IMR-90 (cell line): ENCODE measurements around the gene AQP12A. TPM values are rescaled to one million over a fixed set of nuclear protein-coding genes. Genes with fewer than 3 reads are reported as not detected.

ENCODE experiments used
- ATAC-seq: fragments of 200-7000 bp; cut with Tn5 transposase; 2 replicates; pipeline ENCODE4 v1.9.1; 2020; ENCODE audit warnings: low read depth, mild to moderate bottlenecking, moderate library complexity
- BruUV-seq: library from RNA; stranded (reverse); fragments of 400-500 nt; replicated peaks from 2 replicates; lab custom pipeline; 2021; lab: Mats Ljungman, UMichigan
- CTCF ChIA-PET: fragments of 300-600 bp; formaldehyde crosslinking; extraction: SDS; loops from one replicate; lab custom pipeline; 2021; ENCODE audit warnings: antibody characterized with exemption; lab: Yijun Ruan, JAX
- POLR2A ChIA-PET: fragments of 300-600 bp; sonication (Branson Sonifier 250); formaldehyde crosslinking; loops from one replicate; lab custom pipeline; 2022; ENCODE audit warnings: antibody characterized with exemption; ENCODE audit not compliant: unreplicated experiment; lab: Charles Lee
- DNase-seq: peaks from one replicate; pipeline ENCODE4 v3.0.0; 2013
- H2AFZ ChIP-seq: replicated peaks from 2 replicates; pipeline ENCODE3; 2013; ENCODE audit warnings: low read length, mild to moderate bottlenecking; ENCODE audit not compliant: poor library complexity
- H2AK5ac ChIP-seq: 2 replicates; pipeline ENCODE4 v1.6.1; 2013; ENCODE audit warnings: low read depth, low read length, inconsistent platforms
- H2AK9ac ChIP-seq: replicated peaks from 2 replicates; pipeline ENCODE3; 2013; ENCODE audit warnings: mild to moderate bottlenecking, low read depth, low read length, moderate library complexity; ENCODE audit not compliant: poor library complexity
- H2BK120ac ChIP-seq: 2 replicates; pipeline ENCODE4 v1.6.1; 2013; ENCODE audit warnings: low read depth, low read length, inconsistent platforms
- H2BK15ac ChIP-seq: 3 replicates; pipeline ENCODE4 v1.6.1; 2013; ENCODE audit warnings: low read depth, low read length, inconsistent platforms
- H2BK20ac ChIP-seq: 2 replicates; pipeline ENCODE4 v1.6.1; 2013; ENCODE audit warnings: low read depth, mild to moderate bottlenecking, inconsistent platforms, low read length, moderate library complexity
- H2BK5ac ChIP-seq: 2 replicates; pipeline ENCODE4 v1.6.1; 2013; ENCODE audit warnings: mild to moderate bottlenecking, low read depth, low read length, inconsistent platforms; ENCODE audit not compliant: poor library complexity, severe bottlenecking
- H3K14ac ChIP-seq: replicated peaks from 2 replicates; pipeline ENCODE4 v1.6.1; 2013; ENCODE audit warnings: low read depth, low read length, inconsistent platforms
- H3K18ac ChIP-seq: 2 replicates; pipeline ENCODE4 v1.6.1; 2013; ENCODE audit warnings: low read depth, low read length, control low read depth
- H3K23ac ChIP-seq: 2 replicates; pipeline ENCODE4 v1.6.1; 2013; ENCODE audit warnings: low read depth, low read length, inconsistent platforms
- H3K27ac ChIP-seq: 2 replicates; pipeline ENCODE4 v1.5.1; 2013; ENCODE audit warnings: mild to moderate bottlenecking, control low read depth, low read length; ENCODE audit not compliant: insufficient read depth
- H3K27me3 ChIP-seq: 2 replicates; pipeline ENCODE4 v1.6.1; 2013; ENCODE audit warnings: low read length; ENCODE audit not compliant: control insufficient read depth, insufficient read depth
- H3K36me3 ChIP-seq: 2 replicates; pipeline ENCODE4 v1.6.1; 2013; ENCODE audit warnings: low read length, mixed read lengths; ENCODE audit not compliant: control insufficient read depth, insufficient read depth
- H3K4ac ChIP-seq: 2 replicates; pipeline ENCODE4 v1.6.1; 2013; ENCODE audit warnings: low read depth, low read length, inconsistent platforms
- H3K4me1 ChIP-seq: 2 replicates; pipeline ENCODE4 v1.6.1; 2013; ENCODE audit warnings: low read length, mixed read lengths; ENCODE audit not compliant: control insufficient read depth, insufficient read depth
- H3K4me2 ChIP-seq: 2 replicates; pipeline ENCODE4 v1.6.1; 2013; ENCODE audit warnings: low read depth, mild to moderate bottlenecking, control low read depth, low read length, moderate library complexity
- H3K4me3 ChIP-seq: 2 replicates; pipeline ENCODE4 v1.5.1; 2013; ENCODE audit warnings: low read depth, mild to moderate bottlenecking, control low read depth, low read length, moderate library complexity; ENCODE audit not compliant: insufficient read depth
- H3K56ac ChIP-seq: 2 replicates; pipeline ENCODE4 v1.6.1; 2013; ENCODE audit warnings: low read length, inconsistent platforms; ENCODE audit not compliant: insufficient read depth; ENCODE audit errors: extremely low read depth
- H3K79me1 ChIP-seq, 2 experiments: 2 replicates each; pipeline ENCODE4 v1.6.1; 2013; ENCODE audit warnings: low read length in 2 of 2, inconsistent platforms in 1 of 2, low read depth in 1 of 2
- H3K9ac ChIP-seq: 2 replicates; pipeline ENCODE4 v1.6.1; 2013; ENCODE audit warnings: low read depth, low read length, control low read depth
- H3K9me1 ChIP-seq: 2 replicates; pipeline ENCODE4 v1.6.1; 2013; ENCODE audit warnings: low read length, inconsistent platforms; ENCODE audit not compliant: insufficient read depth
- H3K9me3 ChIP-seq: 2 replicates; pipeline ENCODE4 v1.6.1; 2013; ENCODE audit warnings: low read length; ENCODE audit not compliant: control insufficient read depth, insufficient read depth
- H4K20me1 ChIP-seq: 2 replicates; pipeline ENCODE4 v1.6.1; 2013; ENCODE audit warnings: low read length, inconsistent platforms; ENCODE audit not compliant: insufficient read depth
- H4K5ac ChIP-seq: 2 replicates; pipeline ENCODE4 v1.6.1; 2013; ENCODE audit warnings: mild to moderate bottlenecking, low read depth, low read length, control low read depth
- H4K8ac ChIP-seq, 2 experiments: 2 replicates each; pipeline ENCODE4 v1.6.1; 2013; ENCODE audit warnings: low read depth in 2 of 2, low read length in 2 of 2, control low read depth in 1 of 2, inconsistent platforms in 1 of 2
- H4K91ac ChIP-seq: 2 replicates; pipeline ENCODE4 v1.6.1; 2013; ENCODE audit warnings: low read depth, low read length, inconsistent platforms; ENCODE audit not compliant: insufficient read depth
- BHLHE40 ChIP-seq: fragments of 150-350 bp; IDR thresholded peaks from 2 replicates; pipeline ENCODE4 v1.6.1; 2016; ENCODE audit warnings: mild to moderate bottlenecking, low read depth, low read length
- CEBPB ChIP-seq: IDR thresholded peaks from 2 replicates; pipeline ENCODE4 v1.6.1; 2012; ENCODE audit warnings: low read depth, low read length, improper control_type of control experiment
- CHD1 ChIP-seq: IDR thresholded peaks from 2 replicates; pipeline ENCODE4 v1.6.1; 2012; ENCODE audit warnings: low read depth, low read length, improper control_type of control experiment
- FOS ChIP-seq: fragments of 150-350 bp; IDR thresholded peaks from 2 replicates; pipeline ENCODE4 v1.6.1; 2016; ENCODE audit warnings: low read depth, low read length
- MAFK ChIP-seq: IDR thresholded peaks from 2 replicates; pipeline ENCODE4 v1.6.1; 2012; ENCODE audit warnings: low read depth, low read length, improper control_type of control experiment
- MAZ ChIP-seq: IDR thresholded peaks from 2 replicates; pipeline ENCODE4 v1.6.1; 2012; ENCODE audit warnings: low read depth, mild to moderate bottlenecking, low read length, improper control_type of control experiment, moderate library complexity, borderline replicate concordance
- MXI1 ChIP-seq: IDR thresholded peaks from 2 replicates; pipeline ENCODE4 v1.6.1; 2012; ENCODE audit warnings: low read depth, mild to moderate bottlenecking, low read length, moderate library complexity, borderline replicate concordance
- NFE2L2 ChIP-seq: fragments of 150-350 bp; IDR thresholded peaks from 2 replicates; pipeline ENCODE4 v1.6.1; 2016; ENCODE audit warnings: low read depth, mild to moderate bottlenecking, low read length
- POLR2A ChIP-seq: IDR thresholded peaks from 2 replicates; pipeline ENCODE4 v1.6.1; 2012; ENCODE audit warnings: mild to moderate bottlenecking, low read depth, low read length
- RCOR1 ChIP-seq: IDR thresholded peaks from 2 replicates; pipeline ENCODE4 v1.6.1; 2012; ENCODE audit warnings: mild to moderate bottlenecking, low read length, improper control_type of control experiment; ENCODE audit not compliant: insufficient replicate concordance
- SMC3 ChIP-seq: fragments of 150-350 bp; IDR thresholded peaks from 2 replicates; pipeline ENCODE4 v1.6.1; 2016; ENCODE audit warnings: low read depth, mild to moderate bottlenecking, antibody characterized with exemption, low read length, moderate library complexity
- WGBS, 2 experiments: methylation state at CpG; one replicate each; pipeline versions ENCODE4 v1.1.5 to v1.1.7; 2013; ENCODE audit warnings: missing lambda C conversion rate in 2 of 2; ENCODE audit not compliant: insufficient read length in 1 of 2; ENCODE audit errors: extremely low coverage in 2 of 2; 5-methylcytosine and 5-hydroxymethylcytosine counted together
- dilution Hi-C: fragments of 300-500 bp; cut with HindIII; formaldehyde crosslinking; loops from one replicate; pipeline ENCODE4 v1.14.3; 2018; ENCODE audit warnings: low sequenced_read_pairs; ENCODE audit not compliant: unreplicated experiment
- in situ Hi-C: fragments of 300-500 bp; cut with MboI; formaldehyde crosslinking; loops from 3 replicates; pipeline ENCODE4 v1.14.3; 2019; ENCODE audit warnings: low sequenced_read_pairs, inconsistent platforms, mixed read lengths
- intact Hi-C: fragments of 100-400 bp; cut with micrococcal nuclease; formaldehyde crosslinking; loops from 2 replicates; pipeline ENCODE4 v1.10.0; 2022
- polyA plus RNA-seq, 3 experiments: library from polyadenylated mRNA; depleted of rRNA; stranded (reverse); fragments of >200 nt; gene quantifications; 2 replicates each; pipeline ENCODE4 v1.2.3, GENCODE V29; 2012; ENCODE audit warnings: low replicate concordance in 1 of 3
- total RNA-seq: library from RNA; depleted of rRNA; stranded (reverse); fragments of >200 nt; gene quantifications from 2 replicates; pipeline ENCODE4 v1.2.3, GENCODE V29; 2012
- TF ChIP-seq, protein P1 (sequence below): conservative IDR thresholded peaks from 2 replicates; pipeline ENCODE4 v1.5.1; 2012; ENCODE audit warnings: mild to moderate bottlenecking, low read depth, low read length, improper control_type of control experiment
- TF ChIP-seq, protein P2 (sequence below): fragments of 150-350 bp; IDR thresholded peaks from 2 replicates; pipeline ENCODE4 v1.6.1; 2017; ENCODE audit warnings: mild to moderate bottlenecking, antibody characterized with exemption, low read length, low read depth

The AQP12A gene
- total and polyA plus RNA-seq, 2 of the 4 experiments (the other 2 are of a cell fraction): not detected

DNA sequence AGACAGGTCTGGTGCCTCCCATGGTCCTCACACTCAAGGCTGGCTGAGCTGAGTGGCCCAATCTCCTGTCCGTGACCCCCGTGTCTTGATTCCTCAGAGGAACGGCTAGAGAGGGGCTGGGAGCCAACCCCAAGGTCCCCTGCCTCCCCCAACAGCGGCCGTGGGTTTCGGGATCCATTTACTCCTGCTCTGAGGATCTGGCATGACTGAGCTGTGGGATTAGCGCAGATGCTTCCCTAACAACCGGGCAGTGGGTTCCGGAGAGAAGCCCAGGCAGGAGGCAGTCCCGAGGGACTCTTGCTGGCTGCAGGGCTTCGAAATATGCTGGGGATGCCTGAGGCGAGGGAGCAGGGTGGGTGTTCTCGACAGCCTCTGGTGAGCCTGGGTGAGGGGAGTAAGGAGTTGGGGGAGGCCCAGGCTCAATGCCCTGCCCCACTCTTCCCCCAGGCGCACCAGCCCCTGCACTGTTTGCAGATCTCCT, 47.5 kb upstream of the AQP12A start:
- no peak for DNase-seq
- BruUV-seq: no TSS peak

More for the DNA sequence above, 47.5 kb upstream of the AQP12A start:
- no peak overlapping the region for H3K56ac ChIP-seq
- H3K4me1 ChIP-seq: no peaks in the 10 kb centered on the region
- WGBS, 2 experiments: 73% methylated on average over 4 of the region's 14 CpGs; no CpG with 5 or more reads in 1 of the 2 experiments
- CTCF ChIA-PET: no interaction called here
- H2AK9ac ChIP-seq: no peak overlapping the region
- H3K27ac ChIP-seq: no peak overlapping the region
- no peak for ATAC-seq
- no peak overlapping the region for H4K5ac ChIP-seq
- H3K4ac ChIP-seq: no peak overlapping the region
- no peak overlapping the region for H3K4me2 ChIP-seq
- H2AFZ ChIP-seq: no peak overlapping the region
- in situ Hi-C loops: no loop called here
- no peak overlapping the region for H2AK5ac ChIP-seq
- H2BK15ac ChIP-seq: no peak overlapping the region
- no peaks in the 10 kb centered on the region for H3K9me3 ChIP-seq
- H3K23ac ChIP-seq: no peak overlapping the region
- H2BK5ac ChIP-seq: no peak overlapping the region
- H2BK120ac ChIP-seq: no peak overlapping the region
- H3K14ac ChIP-seq: no peak overlapping the region
- no peaks in the 10 kb centered on the region for H3K79me1 ChIP-seq
- dilution Hi-C loops: no loop called here
- no peaks in the 10 kb centered on the region for H3K9me1 ChIP-seq
- no peak overlapping the region for H3K18ac ChIP-seq
- no peak overlapping the region for H3K9ac ChIP-seq
- H2BK20ac ChIP-seq: no peak overlapping the region
- H3K4me3 ChIP-seq: no peak overlapping the region
- POLR2A ChIA-PET: no interaction called here
- TF ChIP-seq, protein P1, sequence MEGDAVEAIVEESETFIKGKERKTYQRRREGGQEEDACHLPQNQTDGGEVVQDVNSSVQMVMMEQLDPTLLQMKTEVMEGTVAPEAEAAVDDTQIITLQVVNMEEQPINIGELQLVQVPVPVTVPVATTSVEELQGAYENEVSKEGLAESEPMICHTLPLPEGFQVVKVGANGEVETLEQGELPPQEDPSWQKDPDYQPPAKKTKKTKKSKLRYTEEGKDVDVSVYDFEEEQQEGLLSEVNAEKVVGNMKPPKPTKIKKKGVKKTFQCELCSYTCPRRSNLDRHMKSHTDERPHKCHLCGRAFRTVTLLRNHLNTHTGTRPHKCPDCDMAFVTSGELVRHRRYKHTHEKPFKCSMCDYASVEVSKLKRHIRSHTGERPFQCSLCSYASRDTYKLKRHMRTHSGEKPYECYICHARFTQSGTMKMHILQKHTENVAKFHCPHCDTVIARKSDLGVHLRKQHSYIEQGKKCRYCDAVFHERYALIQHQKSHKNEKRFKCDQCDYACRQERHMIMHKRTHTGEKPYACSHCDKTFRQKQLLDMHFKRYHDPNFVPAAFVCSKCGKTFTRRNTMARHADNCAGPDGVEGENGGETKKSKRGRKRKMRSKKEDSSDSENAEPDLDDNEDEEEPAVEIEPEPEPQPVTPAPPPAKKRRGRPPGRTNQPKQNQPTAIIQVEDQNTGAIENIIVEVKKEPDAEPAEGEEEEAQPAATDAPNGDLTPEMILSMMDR: no peak
- no peak for TF ChIP-seq NFE2L2
- TF ChIP-seq MAZ: no peak
- TF ChIP-seq BHLHE40: no peak
- TF ChIP-seq SMC3: no peak
- TF ChIP-seq CHD1: no peak
- TF ChIP-seq FOS: no peak
- TF ChIP-seq RCOR1: no peak
- TF ChIP-seq MXI1: no peak
- no peak for TF ChIP-seq CEBPB
- no peak for TF ChIP-seq MAFK
- TF ChIP-seq POLR2A: no peak
- TF ChIP-seq, protein P2, sequence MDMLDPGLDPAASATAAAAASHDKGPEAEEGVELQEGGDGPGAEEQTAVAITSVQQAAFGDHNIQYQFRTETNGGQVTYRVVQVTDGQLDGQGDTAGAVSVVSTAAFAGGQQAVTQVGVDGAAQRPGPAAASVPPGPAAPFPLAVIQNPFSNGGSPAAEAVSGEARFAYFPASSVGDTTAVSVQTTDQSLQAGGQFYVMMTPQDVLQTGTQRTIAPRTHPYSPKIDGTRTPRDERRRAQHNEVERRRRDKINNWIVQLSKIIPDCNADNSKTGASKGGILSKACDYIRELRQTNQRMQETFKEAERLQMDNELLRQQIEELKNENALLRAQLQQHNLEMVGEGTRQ: no peak
- no peak overlapping the region for H4K91ac ChIP-seq
- peaks cover 56% of the 10 kb centered on the region for H3K27me3 ChIP-seq
- intact Hi-C loops: no loop called here
- H4K20me1 ChIP-seq: no peaks in the 10 kb centered on the region
- no peaks in the 10 kb centered on the region for H3K36me3 ChIP-seq
- H4K8ac ChIP-seq: no peak overlapping the region
